Smooth muscle cell (in vitro differentiated cells): Measurements from ENCODE around the gene WFDC5. TPM values are rescaled to one million over a fixed set of nuclear protein-coding genes. Genes with fewer than 3 reads are reported as not detected.

Experiments used
- DNase-seq: peaks from one replicate; lab custom pipeline; 2025; ENCODE audit not compliant: unreplicated experiment; lab: John Stamatoyannopoulos, UW
- H2AFZ ChIP-seq: fragments of 200-600 bp; sonication (generic); 2 replicates; pipeline ENCODE4 v1.6.0; 2016; ENCODE audit warnings: antibody characterized with exemption, low read depth, mild to moderate bottlenecking
- H3F3A ChIP-seq: fragments of 200-600 bp; sonication (generic); 2 replicates; pipeline ENCODE4 v1.6.0; 2017; ENCODE audit warnings: antibody characterized with exemption, low read depth
- H3K27ac ChIP-seq: fragments of 200-600 bp; sonication (generic); 2 replicates; pipeline ENCODE4 v1.5.1; 2016; ENCODE audit warnings: low read depth, mild to moderate bottlenecking
- H3K27me3 ChIP-seq: fragments of 200-600 bp; sonication (generic); 2 replicates; pipeline ENCODE4 v1.6.1; 2016; ENCODE audit warnings: low read depth, mild to moderate bottlenecking
- H3K36me3 ChIP-seq: fragments of 200-600 bp; sonication (generic); 2 replicates; pipeline ENCODE4 v1.5.1; 2016; ENCODE audit warnings: low read depth
- H3K4me1 ChIP-seq: fragments of 200-600 bp; sonication (generic); 2 replicates; pipeline ENCODE4 v1.5.1; 2016; ENCODE audit warnings: low read depth
- H3K4me2 ChIP-seq: fragments of 200-600 bp; sonication (generic); 2 replicates; pipeline ENCODE4 v1.6.0; 2016; ENCODE audit warnings: mild to moderate bottlenecking
- H3K4me3 ChIP-seq: fragments of 200-600 bp; sonication (generic); 2 replicates; pipeline ENCODE4 v1.5.1; 2016; ENCODE audit warnings: mild to moderate bottlenecking
- H3K79me2 ChIP-seq: fragments of 200-600 bp; sonication (generic); 2 replicates; pipeline ENCODE4 v1.6.0; 2016; ENCODE audit warnings: low read depth, mild to moderate bottlenecking
- H3K9ac ChIP-seq: fragments of 200-600 bp; sonication (generic); 2 replicates; pipeline ENCODE4 v1.6.0; 2016; ENCODE audit warnings: low read depth
- H3K9me3 ChIP-seq: fragments of 200-600 bp; sonication (generic); replicated peaks from 2 replicates; pipeline ENCODE4 v1.5.1; 2016; ENCODE audit warnings: low read depth
- H4K20me1 ChIP-seq: fragments of 200-600 bp; sonication (generic); 2 replicates; pipeline ENCODE4 v1.6.0; 2016; ENCODE audit warnings: low read depth
- WGBS: methylation state at CpG from one replicate; pipeline ENCODE4 v1.1.7; 2016; ENCODE audit warnings: low lambda C conversion rate; 5-methylcytosine and 5-hydroxymethylcytosine counted together
- polyA plus RNA-seq: library from polyadenylated mRNA; unstranded; fragments of >200 nt; fragmentation: Nextera tagmentation; extraction: Ambion mirVana; gene quantifications from 2 replicates; pipeline ENCODE4 v1.2.1, GENCODE V29; 2016
- total RNA-seq: library from RNA; depleted of rRNA; stranded (reverse); fragments of >200 nt; gene quantifications from 2 replicates; pipeline ENCODE4 v1.2.3, GENCODE V29; 2014
- TF ChIP-seq, protein P1 (sequence below): fragments of 200-600 bp; sonication (generic); IDR thresholded peaks from 2 replicates; pipeline ENCODE4 v1.5.1; 2017; ENCODE audit warnings: borderline replicate concordance, mild to moderate bottlenecking, antibody characterized with exemption; ENCODE audit not compliant: insufficient read depth, poor library complexity, severe bottlenecking

Gene WFDC5
- total and polyA plus RNA-seq, 2 experiments from 2014 or later = not detected

GRCh38 chr20:45087814-45088213 lies 27.2 kb downstream of the WFDC5 start:
- Histone ChIP-seq H3K36me3 (no peaks in the 10 kb centered on the region), H3K9me3 (no peaks in the 10 kb centered on the region), H2AFZ (no peak overlapping the region), H3F3A (peaks cover 8% of the 10 kb centered on the region), H3K4me2 (peak overlapping the region; percentile 71), H3K27me3 (no peaks in the 10 kb centered on the region), H3K27ac (peak overlapping the region; percentile 80), H3K4me1 (peaks cover 8% of the 10 kb centered on the region), H3K79me2 (no peaks in the 10 kb centered on the region), H4K20me1 (no peaks in the 10 kb centered on the region), H3K4me3 (no peak overlapping the region), H3K9ac (peak overlapping the region; percentile 18)
- DNase-seq = no peak
- TF ChIP-seq, protein P1, sequence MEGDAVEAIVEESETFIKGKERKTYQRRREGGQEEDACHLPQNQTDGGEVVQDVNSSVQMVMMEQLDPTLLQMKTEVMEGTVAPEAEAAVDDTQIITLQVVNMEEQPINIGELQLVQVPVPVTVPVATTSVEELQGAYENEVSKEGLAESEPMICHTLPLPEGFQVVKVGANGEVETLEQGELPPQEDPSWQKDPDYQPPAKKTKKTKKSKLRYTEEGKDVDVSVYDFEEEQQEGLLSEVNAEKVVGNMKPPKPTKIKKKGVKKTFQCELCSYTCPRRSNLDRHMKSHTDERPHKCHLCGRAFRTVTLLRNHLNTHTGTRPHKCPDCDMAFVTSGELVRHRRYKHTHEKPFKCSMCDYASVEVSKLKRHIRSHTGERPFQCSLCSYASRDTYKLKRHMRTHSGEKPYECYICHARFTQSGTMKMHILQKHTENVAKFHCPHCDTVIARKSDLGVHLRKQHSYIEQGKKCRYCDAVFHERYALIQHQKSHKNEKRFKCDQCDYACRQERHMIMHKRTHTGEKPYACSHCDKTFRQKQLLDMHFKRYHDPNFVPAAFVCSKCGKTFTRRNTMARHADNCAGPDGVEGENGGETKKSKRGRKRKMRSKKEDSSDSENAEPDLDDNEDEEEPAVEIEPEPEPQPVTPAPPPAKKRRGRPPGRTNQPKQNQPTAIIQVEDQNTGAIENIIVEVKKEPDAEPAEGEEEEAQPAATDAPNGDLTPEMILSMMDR = no peak
- WGBS = 25% methylated on average over 1 of the region's 1 CpG

DNA sequence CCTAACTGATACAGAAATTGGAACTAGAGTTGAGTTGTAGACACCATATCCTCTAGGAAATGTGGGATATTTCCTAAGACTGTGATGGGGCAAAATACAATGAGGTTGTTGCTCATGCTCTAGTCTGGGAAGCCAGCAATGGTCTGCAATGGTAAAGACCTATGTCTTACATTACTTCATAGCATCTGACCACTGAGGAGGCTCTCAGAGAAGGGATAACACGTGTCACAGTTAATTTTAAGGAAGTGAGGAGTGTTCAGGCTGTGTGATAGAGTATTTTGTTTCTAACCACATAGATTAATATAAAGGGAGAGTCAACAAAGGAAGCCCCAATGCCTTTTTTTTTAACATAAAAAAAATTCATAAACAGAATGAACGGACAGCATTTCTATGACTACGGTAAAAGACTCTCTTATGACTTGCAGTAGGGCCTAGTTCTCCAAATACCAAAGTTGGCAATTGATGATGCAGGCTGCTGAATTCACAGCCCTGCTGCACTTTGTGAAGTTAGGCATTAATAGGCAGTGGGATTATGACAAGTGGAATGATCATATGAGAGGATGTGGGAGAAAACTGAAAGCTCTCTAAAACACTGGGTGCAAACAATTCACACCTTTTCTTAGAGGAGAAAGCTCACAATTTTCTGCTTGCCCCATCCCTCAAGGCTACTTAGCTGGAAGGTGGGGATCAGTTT lies 27.7 kb downstream of the WFDC5 start:
- DNase-seq = no peak
- 91% methylated on average over 3 of the region's 3 CpGs for WGBS

GRCh38 chr20:45085867-45086266 lies 29.1 kb downstream of the WFDC5 start:
- H3K27ac ChIP-seq = no peak overlapping the region
- 91% methylated on average over 1 of the region's 1 CpG for WGBS
- no peak for DNase-seq

More for the DNA sequence above, 27.7 kb downstream of the WFDC5 start:
- H3K4me1 ChIP-seq = peaks cover 8% of the 10 kb centered on the region
- no peaks in the 10 kb centered on the region for H3K27me3 ChIP-seq
- H3K27ac ChIP-seq = peak overlapping the region; percentile 80
- peaks cover 8% of the 10 kb centered on the region for H3F3A ChIP-seq
- peaks cover 5% of the 10 kb centered on the region for H3K36me3 ChIP-seq
- H3K9me3 ChIP-seq = no peaks in the 10 kb centered on the region
- no peak overlapping the region for H2AFZ ChIP-seq
- no peaks in the 10 kb centered on the region for H4K20me1 ChIP-seq
- peak overlapping the region; percentile 18 for H3K9ac ChIP-seq
- TF ChIP-seq, protein P1 = no peak
- no peak overlapping the region for H3K4me3 ChIP-seq
- H3K79me2 ChIP-seq = no peaks in the 10 kb centered on the region
- peak overlapping the region; percentile 71 for H3K4me2 ChIP-seq

More at GRCh38 chr20:45085867-45086266, 29.1 kb downstream of the WFDC5 start:
- H3K4me1 ChIP-seq = peaks cover 8% of the 10 kb centered on the region
- H3K9me3 ChIP-seq = no peaks in the 10 kb centered on the region
- H3K79me2 ChIP-seq = no peaks in the 10 kb centered on the region
- TF ChIP-seq, protein P1 = no peak
- H3K9ac ChIP-seq = no peak overlapping the region
- no peak overlapping the region for H3K4me2 ChIP-seq
- H3K36me3 ChIP-seq = peaks cover 6% of the 10 kb centered on the region
- H3K4me3 ChIP-seq = no peak overlapping the region
- peaks cover 8% of the 10 kb centered on the region for H3F3A ChIP-seq
- no peak overlapping the region for H2AFZ ChIP-seq
- no peaks in the 10 kb centered on the region for H3K27me3 ChIP-seq
- no peaks in the 10 kb centered on the region for H4K20me1 ChIP-seq
